ENCODE data around the gene MGMT.

The MGMT gene

DNA sequence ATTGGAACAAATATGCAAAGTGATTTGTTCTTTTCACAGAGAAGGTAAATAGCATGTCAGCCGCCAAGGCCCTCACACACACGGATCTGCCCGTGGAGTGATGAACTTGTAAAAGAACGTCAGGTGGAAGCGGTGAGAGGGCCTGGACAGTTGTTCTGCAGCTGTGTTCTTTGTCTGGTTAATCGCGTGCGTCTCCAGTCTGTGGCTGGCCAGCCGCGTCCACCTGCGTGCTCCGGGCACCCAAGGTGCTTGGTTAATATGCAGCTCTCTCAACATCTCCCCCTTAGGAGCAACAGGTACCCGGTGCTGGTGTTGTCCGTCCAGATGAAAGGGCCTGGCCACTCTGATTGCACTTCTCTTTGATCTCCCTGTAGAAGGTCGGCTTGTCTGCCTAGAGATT is 162.9 kb downstream of the MGMT start:
- DNase-seq = no peak

DNA sequence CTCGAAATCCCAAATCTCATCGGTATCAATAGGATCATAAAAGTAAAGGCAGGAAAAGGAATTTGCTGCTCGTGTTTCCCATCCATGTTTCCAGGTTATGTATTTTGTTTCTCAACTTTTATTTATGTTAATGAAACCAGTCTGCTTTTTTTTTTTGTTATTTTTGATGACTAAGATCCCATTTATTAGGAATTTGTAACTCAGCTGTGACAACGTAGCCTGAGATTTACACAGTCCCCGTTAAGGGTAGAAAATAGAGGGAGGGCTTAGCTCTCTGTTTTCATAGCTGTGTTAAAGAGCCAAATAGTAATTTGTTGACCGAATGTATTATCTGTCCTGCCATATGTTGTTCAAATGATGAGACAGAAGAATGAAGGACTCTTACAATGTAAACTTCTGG is 164.0 kb downstream of the MGMT start:
- no peak for DNase-seq

DNA sequence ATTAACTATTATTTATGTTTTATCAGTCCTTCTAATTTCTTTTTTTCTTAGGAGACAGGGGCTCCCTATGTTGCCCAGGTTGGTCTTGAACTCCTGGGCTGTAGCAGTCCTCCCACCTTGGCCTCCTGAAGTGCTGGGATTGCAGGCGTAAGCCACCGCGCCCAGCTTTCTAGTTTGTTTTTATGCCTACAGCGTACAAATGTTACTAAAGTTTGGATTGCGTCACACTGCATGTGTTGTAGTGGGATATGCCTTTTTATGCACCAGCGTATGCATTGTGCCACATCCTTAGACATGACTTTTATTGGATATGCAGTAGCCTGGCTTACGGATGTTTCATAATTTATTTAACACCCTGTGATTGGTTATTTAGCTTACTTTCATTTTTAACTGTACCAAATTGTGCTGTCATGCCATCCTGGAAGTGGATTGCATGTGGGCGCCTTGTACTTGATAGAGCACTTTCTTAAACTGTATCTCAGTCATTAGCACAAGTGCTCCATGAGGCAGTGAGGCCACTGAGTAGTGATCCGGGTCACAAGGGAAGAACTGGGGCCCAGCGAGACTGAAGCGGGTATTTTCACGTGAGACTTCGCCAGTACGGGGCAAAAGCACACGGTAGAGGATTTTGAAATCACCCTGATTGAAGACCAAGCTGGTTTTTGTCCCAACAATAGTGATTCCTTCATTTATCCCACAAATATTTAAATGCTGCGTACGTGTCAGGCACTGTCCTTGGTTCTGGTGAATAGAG is 165.0 kb downstream of the MGMT start:
- no peak for DNase-seq

DNA sequence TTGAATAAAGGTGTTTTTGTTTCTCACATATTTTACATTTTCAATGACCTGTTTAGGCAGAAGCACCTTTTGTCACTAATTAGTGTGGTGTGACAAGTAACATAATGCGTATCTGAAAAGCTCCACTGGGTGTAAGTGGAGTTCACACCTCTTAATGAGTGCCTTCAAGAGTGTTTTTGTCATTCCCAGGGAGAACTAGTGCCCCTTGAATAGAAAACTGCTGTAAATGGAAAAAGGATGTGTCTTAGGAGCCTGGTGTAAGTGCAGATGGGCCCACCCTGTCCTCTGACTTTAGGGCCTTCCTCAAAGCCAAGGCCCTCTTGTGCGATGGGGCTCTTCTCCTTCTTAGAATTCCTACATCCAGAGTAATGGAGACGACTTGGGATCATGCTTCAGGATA is 170.0 kb downstream of the MGMT start:
- DNase-seq = no peak

DNA sequence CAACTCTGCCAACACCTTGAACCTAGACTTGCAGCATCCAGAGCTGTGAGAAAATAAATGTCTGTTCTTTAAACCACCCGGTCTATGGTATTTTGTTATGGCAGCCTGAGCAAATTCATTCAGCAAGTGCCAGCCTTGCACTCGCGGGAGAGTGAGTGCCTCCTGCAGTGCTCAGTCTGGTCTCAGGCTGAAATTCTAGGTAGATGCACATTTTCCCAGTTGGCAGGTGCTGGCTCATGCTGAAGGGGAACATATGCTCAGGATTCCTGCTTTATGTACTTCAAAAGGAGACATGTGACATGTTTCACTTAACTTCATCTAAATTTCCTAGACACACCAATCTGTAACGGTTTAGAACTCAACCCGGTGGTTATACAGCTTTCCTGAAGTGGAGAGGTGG is 170.8 kb downstream of the MGMT start:
- no peak for DNase-seq

DNA sequence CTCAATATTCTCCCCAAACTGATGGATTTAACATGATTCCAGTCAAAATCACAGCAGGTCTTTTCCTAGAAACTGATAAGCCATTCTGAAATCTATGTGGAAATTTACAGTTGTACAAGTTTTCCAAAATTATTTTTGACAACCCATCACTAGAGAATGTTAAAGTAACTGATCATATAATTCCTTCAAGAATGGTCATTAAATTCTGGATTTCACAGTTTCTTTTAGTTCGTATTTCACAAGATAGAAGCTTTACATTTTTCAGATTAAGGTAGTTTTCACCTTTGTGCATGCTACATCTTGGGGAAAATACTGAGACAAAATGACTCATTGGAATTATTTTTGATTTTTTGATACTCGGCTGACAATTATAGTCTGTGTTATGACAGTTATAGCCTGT is 174.3 kb downstream of the MGMT start:
- DNase-seq = no peak

DNA sequence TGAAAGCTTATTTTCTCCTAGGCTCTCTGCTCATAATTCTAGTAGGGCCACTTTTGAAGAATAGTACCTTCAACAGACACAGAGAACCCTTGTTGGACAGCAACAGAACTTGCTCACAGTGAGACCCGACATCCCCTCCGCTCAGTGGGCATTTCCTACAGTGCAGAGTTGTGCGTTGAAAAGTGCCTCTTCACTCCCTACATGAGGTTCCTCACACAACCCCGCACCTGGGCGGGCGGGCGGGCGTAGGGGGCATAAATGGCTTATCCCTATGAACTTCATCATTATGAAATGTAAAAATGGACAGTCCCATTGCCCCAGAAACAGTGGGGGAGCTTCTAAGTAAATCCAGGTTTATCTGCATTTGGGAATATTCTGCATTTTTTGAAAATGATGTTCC is 174.9 kb downstream of the MGMT start:
- DNase-seq = no peak

DNA sequence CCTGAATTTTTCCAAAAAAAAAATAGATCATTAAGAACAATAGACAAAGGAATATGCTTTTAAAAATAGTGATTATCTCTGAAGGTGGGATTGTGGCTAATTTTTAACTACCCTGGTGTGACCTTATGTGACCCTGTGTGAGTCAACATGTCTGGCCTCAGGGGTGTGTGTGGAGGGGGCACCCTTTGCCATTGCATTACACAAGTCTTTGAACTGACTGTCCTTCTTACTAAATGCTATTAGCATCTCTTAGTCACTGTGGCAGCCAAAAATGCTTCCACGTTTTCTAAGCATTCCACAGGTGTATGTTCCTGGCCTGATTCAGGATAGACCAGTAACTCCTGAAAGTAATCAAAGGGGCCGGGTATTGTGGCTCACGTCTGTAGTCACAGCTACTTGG is 175.4 kb downstream of the MGMT start:
- no peak for DNase-seq

DNA sequence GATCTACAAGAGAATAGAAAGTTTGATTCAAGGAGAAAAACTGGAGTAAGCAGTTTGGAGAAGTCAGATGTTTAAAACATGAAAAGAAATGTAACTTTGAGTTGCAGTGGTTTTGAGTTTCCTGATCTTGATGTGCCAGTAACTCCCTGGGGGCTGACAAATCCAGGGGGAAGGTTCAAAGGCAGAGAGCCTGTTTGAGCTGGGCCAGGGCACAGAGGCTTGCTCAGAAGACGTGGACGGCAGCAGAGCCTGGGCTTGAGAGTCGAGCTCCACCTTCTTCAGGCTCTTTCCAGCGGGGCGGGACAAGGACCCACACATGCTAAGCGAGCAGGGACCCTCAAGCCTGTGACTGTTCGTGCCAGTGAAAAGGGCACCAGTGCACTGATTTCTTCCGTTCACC is 176.2 kb downstream of the MGMT start:
- DNase-seq = no peak

GRCh38 chr10:129645487-129645886 is 178.4 kb downstream of the MGMT start:
- no peak for DNase-seq

GRCh38 chr10:129646973-129647372 is 179.9 kb downstream of the MGMT start:
- no peak for DNase-seq

DNA sequence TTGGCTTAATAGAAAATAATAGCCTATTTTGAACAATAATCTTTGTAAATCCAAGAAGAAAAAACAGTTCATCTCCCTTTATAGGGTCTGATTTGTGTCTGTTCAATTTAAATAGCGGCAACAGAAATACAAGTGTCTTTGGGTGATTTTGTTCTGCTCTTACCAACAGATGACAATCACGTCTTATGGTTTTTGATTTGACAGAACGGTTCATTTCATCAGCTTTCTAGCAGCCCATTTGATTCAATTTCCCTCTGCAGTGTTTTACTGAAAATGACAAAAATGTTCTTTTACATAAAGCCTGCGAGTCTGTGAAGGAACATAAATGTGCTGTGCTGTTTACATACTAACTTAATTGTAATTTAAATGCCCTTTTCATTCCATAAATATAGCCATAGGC is 180.5 kb downstream of the MGMT start:
- DNase-seq = no peak

- DNase-seq = no peak
These were observed 181.8 kb downstream of the MGMT start for GRCh38 chr10:129648856-129649255.

DNA sequence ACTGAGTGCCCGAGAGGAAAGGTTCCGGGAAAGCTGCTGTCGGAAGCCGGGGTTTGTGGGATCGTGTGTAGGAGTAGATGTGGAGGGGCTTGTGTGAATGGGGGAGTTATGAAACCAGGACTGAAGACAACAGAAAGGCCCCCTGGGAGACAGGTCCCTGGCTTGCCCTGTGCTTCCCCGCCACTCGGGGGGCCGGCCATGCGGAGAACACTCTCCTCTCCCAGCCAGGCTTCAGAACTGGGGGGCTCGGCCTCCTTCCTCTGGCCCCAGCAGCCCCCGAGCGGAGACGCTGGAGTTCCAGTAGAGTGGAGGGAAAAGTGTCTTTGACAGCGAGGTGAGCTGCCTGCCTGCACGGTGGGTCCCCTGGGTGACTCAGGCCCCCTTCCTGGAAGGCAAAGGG is 185.0 kb downstream of the MGMT start:
- no peak for DNase-seq

- no peak for DNase-seq
These were observed 185.6 kb downstream of the MGMT start for GRCh38 chr10:129652521-129653201.

DNA sequence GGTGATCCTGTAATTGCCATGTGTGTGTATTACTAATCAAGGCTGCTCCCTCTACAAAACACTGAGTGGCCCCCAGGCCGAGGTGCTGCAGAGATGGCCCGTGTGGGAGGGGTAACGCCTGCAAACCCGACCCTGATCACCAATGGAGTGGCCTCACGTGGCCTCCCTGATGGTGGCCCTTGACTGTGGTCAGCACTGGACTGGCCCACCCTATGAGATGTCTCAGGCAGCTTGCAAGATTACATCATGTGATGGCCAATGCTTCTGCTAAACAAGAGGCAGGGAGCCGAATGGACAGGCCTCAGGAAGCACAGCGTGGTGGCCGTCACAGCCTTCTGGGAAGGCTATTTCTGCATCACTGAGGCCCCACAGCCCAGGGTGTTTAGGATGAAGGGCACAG is 186.4 kb downstream of the MGMT start:
- DNase-seq = no peak

GRCh38 chr10:129653861-129654260 is 186.8 kb downstream of the MGMT start:
- DNase-seq = no peak

- no peak for DNase-seq
These were observed 187.4 kb downstream of the MGMT start for GRCh38 chr10:129654461-129654860.

DNA sequence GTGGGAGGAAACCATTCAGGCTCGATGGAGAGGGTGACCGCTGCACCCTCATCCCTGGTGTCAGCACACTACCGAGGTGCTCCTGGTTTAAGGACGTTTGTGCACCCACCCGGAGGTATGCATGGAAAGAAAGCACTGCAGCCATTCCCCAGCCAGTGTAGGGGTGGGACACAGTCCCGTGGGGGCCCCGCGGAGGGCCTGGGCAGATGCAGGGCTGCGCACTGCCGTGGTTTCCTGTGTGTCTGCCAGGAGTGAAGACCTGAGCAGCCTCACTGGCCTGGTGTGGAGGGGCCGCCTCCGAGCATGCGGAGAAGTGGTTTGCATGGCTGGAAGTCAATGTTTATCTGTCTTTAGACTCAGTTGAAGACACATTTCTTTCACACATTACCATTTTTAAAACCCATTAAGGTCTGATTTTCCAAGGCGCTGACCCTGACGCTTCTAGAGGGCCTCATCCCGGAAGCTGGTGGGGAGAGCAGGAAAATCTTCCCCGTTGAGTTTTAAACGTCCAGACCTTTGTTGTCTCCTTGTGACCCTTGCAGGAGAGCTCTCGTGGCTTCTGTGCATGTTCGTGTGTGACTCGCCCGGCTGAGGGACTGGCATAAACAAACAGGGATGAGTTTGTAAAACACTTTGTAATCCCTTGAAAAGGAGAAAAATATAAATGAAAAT is 188.1 kb downstream of the MGMT start:
- DNase-seq = no peak

DNA sequence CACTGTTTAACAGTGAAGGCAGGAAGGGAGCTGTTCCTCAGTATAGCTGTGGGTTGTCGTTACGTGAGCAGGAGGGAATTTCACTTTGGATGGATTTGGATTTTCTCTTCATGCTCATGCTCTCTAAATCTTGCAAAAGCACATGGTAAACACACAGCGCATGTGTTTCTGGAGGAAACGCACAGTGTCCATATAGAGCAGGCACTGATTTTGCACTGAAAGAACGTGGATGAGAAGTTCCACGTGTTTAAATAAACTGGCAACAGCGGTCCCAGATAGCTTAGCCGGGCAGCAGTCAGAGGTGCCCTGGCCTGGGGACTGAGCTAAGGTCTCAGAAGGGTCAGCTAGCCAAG is 188.6 kb downstream of the MGMT start:
- DNase-seq = no peak

- no peak for DNase-seq
These were observed 189.6 kb downstream of the MGMT start for GRCh38 chr10:129656642-129657041.

GRCh38 chr10:129657297-129658017 is 190.4 kb downstream of the MGMT start:
- no peak for DNase-seq

DNA sequence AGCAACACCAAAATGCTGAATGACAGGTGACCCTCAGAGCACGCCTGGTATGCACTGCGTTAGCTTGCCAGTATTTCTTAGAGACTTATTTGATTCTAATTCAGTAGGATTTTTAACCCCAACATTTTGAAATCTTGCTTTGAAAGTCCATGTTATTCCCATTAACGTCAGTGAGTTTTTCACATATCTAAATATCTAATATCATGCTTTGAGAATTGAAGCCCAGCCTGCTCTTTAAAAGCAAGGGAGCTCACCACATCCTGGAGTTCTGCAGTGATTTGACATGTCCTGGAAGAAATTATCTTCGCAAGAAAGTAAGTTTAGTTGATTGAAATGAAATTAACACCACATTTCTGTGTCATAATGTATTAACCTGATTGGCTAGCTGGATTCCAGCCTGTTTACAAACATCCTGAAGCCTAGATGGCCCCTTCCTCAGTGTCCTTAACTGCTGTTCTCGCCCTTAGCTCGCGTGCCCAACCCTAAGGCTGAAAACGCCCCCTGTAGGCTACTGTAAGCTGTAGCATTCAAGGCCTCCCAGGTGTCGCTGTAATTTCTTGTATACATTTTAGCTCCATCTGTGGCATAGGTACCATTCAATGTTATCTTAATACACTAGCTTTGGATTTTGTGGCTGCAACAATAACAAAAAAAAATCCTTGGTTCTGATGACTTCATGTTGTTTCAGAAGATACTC is 191.5 kb downstream of the MGMT start:
- peak; percentile 4 for DNase-seq
